Renal cortex interstitium (tissue), 11 donors: ENCODE measurements around the gene QSER1. TPM values are rescaled to one million over a fixed set of nuclear protein-coding genes. Genes with fewer than 3 reads are reported as not detected.
"Not testable (repeated sequence)": the region's sequence is repeated elsewhere in the genome, so short reads cannot be mapped to it uniquely, and the experiment has no call there.

Experiments
- DNase-seq, 11 donors: peaks; one replicate each; pipeline ENCODE4 v3.0.0-alpha.2; 2013; ENCODE audit warnings: low read depth in 9 of 11, low spot score in 4 of 11; ENCODE audit errors: extremely low read depth in 1 of 11
- polyA plus RNA-seq, 3 donors: library from polyadenylated mRNA; unstranded; fragments of 120-200 nt; gene quantifications; one replicate each; pipeline ENCODE4 v1.2.1, GENCODE V29; 2013; ENCODE audit not compliant: insufficient read length in 3 of 3

QSER1 gene
- polyA plus RNA-seq, 3 donors = 40.5 to 46.6 (median 40.6) TPM

DNA sequence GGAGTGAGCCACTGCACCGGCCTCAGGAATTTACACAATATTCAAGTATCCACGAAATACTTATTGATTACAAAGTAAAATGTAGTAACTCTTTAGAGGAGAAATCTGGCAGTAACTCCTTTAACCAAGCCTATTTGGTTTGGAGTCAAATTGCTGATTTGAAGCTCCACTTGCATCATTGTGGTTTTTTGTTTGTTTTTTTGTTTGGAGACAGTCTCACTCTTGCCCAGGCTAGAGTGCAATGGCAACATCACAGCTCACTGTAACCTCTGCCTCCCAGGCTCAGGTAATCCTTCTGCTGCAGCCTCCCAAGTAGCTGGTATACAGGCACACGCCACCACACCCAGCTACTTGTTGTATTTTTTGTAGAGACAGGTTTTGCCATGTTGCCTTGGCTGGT is 6.4 kb upstream of the QSER1 start:
- no peak for DNase-seq

- DNase-seq = not testable (repeated sequence)
These were observed 4.8 kb upstream of the QSER1 start for GRCh38 chr11:32887707-32888383.

- DNase-seq = not testable (repeated sequence)
These were observed 4.3 kb upstream of the QSER1 start for GRCh38 chr11:32888384-32888710.

GRCh38 chr11:32888805-32889204 is 3.8 kb upstream of the QSER1 start:
- DNase-seq = no peak

GRCh38 chr11:32890843-32891656 is 1.6 kb upstream of the QSER1 start:
- DNase-seq = no peak

- peak in 3 of 11 donors; percentile 55 to 62 (median 58) for DNase-seq
These were observed 805 bp upstream of the QSER1 start for GRCh38 chr11:32891657-32892354.

DNA sequence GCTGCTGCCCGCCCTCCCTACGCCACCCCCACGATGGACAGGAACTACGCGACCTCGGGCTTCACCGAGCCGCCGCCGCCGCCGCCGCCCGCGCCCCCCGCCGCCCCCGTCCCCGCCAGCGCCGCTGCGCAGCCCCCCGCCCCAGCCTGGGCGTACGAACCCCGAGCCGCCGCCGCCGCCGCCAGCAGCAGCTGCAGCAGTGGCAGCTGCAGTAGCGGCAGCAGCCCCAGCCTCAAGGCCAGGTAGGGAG is 407 bp downstream of the QSER1 start:
- no peak for DNase-seq

GRCh38 chr11:32893343-32894148 is 935 bp downstream of the QSER1 start:
- DNase-seq = peak in 7 of 11 donors; percentile 33 to 68 (median 63)

DNA sequence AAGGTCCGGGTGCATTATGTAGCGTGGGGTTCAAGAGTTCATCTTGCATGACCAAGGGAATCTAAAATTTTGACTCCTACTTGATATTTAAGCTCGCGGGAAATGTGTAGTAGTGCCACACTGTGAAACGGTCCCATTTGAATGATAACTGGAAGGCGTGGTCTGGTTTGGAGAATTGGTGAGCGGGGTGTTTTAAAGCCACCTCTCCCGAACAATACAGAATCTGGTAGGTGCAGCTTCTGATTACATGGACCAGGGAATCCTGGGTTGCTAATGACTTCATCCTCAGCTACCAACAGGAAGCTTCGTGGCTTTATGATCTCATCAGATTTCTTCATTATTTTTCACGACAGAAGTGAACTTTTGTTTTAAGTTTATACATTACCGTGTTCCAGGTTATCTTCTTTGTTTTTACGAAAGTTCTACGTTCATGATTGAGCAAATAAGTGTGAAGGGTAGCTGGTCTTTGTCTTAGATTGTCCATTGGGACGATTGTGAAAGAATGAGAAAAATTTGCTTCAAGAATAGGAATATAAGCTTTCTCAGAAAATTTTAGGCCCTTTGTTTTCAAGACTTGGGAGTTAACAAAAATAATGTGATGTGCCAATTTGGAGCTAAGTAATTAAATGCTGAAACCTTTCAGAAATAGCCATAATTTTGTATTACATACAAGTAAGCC is 1.7 kb downstream of the QSER1 start:
- DNase-seq = peak in 8 of 11 donors; percentile 53 to 80 (median 68)

GRCh38 chr11:32894921-32895320 is 2.3 kb downstream of the QSER1 start:
- DNase-seq = no peak

DNA sequence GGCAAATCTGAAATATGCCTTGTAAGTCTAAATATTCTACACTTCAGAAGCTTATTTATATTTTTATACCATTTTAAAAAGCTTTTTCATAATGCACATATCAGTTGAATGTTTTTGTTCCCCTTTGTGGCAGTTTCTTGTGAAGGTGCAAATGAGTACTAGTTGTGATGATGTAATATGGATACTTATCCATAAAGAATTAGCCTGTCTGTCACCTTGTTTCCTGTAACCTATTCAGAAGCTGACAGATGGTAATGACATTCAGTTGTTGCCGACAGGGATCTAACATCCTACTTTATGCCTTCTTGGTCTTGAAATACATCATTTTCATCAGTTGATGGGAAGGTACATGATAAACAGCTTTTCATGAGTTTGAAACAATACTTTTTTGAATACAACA is 2.9 kb downstream of the QSER1 start:
- DNase-seq = no peak

DNA sequence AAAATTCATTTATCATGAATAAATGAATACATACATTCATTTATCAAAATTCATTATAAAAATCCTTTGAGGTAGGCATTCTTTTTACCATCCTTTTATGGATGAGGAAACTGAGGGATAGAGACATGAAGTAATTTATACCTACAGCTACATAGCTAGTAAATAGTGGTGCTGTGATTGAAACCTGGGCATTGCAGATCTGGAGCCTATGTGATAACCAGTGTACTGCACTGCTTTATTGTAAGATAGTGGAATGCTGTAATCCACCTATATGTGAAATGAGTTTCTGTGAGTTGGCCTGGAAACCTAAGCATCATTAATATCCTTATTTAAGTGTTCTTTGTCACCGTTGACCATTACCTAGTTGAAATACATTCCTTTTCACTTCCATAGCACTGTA is 4.5 kb downstream of the QSER1 start:
- DNase-seq = no peak

GRCh38 chr11:32899438-32899837 is 6.8 kb downstream of the QSER1 start:
- no peak for DNase-seq

- DNase-seq = no peak
These were observed 9.6 kb downstream of the QSER1 start for GRCh38 chr11:32902089-32902665.

GRCh38 chr11:32905028-32905667 is 12.5 kb downstream of the QSER1 start:
- no peak for DNase-seq

DNA sequence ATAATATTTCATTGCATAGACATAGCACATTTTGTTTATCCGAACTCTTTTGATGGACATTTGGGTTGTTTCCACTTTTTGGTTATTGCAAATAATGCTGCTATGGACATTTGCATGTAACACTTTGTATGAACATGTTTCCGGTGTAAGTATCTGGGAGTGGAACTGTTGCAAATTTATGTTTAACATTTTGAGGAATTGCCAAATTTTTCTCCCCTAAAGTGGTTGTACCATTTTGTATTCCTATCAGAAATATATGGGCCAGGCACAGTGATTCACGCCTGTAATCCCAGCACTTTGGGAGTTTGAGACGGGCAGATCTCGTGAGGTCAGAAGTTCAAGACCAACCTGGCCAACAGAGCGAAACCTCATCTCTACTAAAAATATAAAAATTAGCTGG is 16.0 kb downstream of the QSER1 start:
- DNase-seq = no peak

GRCh38 chr11:32911413-32911812 is 18.8 kb downstream of the QSER1 start:
- DNase-seq = no peak

DNA sequence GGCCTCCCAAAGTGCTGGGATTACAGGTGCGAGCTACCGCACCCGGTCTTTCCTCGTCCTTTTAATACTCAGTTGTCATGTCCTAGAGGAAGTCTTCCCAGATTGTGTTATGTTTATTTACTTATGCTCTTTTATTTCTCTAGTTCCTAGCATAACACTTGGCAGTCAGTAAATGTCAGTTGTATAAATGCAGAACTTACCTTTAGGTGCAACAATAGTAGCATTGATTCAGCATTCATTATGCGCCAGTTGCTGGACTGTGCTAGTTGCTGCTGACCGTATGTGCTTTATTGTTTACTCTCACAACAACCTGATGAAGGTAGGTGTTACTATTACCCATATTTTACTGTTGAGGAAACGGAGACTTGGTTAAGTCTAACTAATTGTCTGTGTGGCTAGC is 20.8 kb downstream of the QSER1 start:
- DNase-seq = no peak
